Kidney (tissue), 14 donors: Measurements from ENCODE around the gene VPS39. TPM values are rescaled to one million over a fixed set of nuclear protein-coding genes. Genes with fewer than 3 reads are reported as not detected.

Source experiments
- DNase-seq, 5 donors: peaks; one replicate each; pipeline ENCODE4 v3.0.0-alpha.2; 2013 to 2020
- FAIRE-seq: peaks from 2 replicates; lab custom pipeline; 2012; peaks lifted over from hg19 to GRCh38; lab: Jason Lieb, UNC
- H3K27ac ChIP-seq, 2 donors: one replicate each; pipeline ENCODE4 v1.7.0; 2013; ENCODE audit warnings: low read depth in 2 of 2, low read length in 2 of 2, inconsistent platforms in 1 of 2
- H3K27me3 ChIP-seq: one replicate; pipeline ENCODE4 v1.7.1; 2013; ENCODE audit warnings: low read length, inconsistent platforms; ENCODE audit not compliant: control insufficient read depth, insufficient read depth
- H3K36me3 ChIP-seq, 3 donors: one replicate each; pipeline versions ENCODE4 v1.7.0 to v1.7.1; 2013; ENCODE audit warnings: low read length in 3 of 3, control low read depth in 1 of 3, inconsistent platforms in 1 of 3; ENCODE audit not compliant: insufficient read depth in 3 of 3, control insufficient read depth in 2 of 3
- H3K4me1 ChIP-seq, 3 donors: one replicate each; pipeline versions ENCODE4 v1.7.0 to v1.7.1; 2013; ENCODE audit warnings: low read length in 3 of 3, inconsistent platforms in 1 of 3, low read depth in 1 of 3; ENCODE audit not compliant: control insufficient read depth in 2 of 3, insufficient read depth in 2 of 3
- H3K4me3 ChIP-seq, 3 donors: one replicate each; pipeline versions ENCODE4 v1.7.0 to v1.8.1; 2013; ENCODE audit warnings: low read length in 3 of 3, control low read depth in 1 of 3, inconsistent platforms in 1 of 3
- H3K9ac ChIP-seq, 3 donors: one replicate each; pipeline versions ENCODE4 v1.7.0 to v1.7.1; 2013; ENCODE audit warnings: low read length in 3 of 3, control low read depth in 1 of 3, inconsistent platforms in 1 of 3
- H3K9me3 ChIP-seq, 3 donors: one replicate each; pipeline versions ENCODE4 v1.7.0 to v1.7.1; 2013; ENCODE audit warnings: low read length in 3 of 3, control low read depth in 1 of 3, inconsistent platforms in 1 of 3; ENCODE audit not compliant: control insufficient read depth in 2 of 3, insufficient read depth in 1 of 3
- intact Hi-C: fragments of 100-400 bp; cut with DNase I; formaldehyde crosslinking; loops from one replicate; pipeline ENCODE4 v1.11.1; 2022
- polyA plus RNA-seq: library from polyadenylated mRNA; stranded (reverse); fragments of 350-450 nt; fragmentation: Illumina TruSeq; extraction: RNeasy Lipid Tissue Mini Kit (QIAGEN cat#74804); gene quantifications from one replicate; pipeline ENCODE4 v1.2.3, GENCODE V29; 2014; ENCODE audit warnings: low read depth, low replicate concordance; ENCODE audit not compliant: insufficient read depth
- total RNA-seq: library from RNA; stranded (reverse); fragmentation: NEBNext Ultra II Directional; extraction: Animal tissue kit (Norgen Biotek cat#: 25700); gene quantifications from one replicate; pipeline ENCODE4 v1.2.1, GENCODE V29; 2021
- TF ChIP-seq, protein P1 (sequence below): IDR thresholded peaks from 3 replicates; pipeline ENCODE4 v1.5.1; 2012; ENCODE audit warnings: mild to moderate bottlenecking, moderate library complexity, borderline replicate concordance; ENCODE audit not compliant: insufficient read depth; ENCODE audit errors: extremely low read depth
- donor health status: control.
- donor health status: control.
- donor health status: control.
- donor health status: control.
- donor health status: control.
- donor health status: DM: yes; HTN: yes; CAD: no.
- donor health status: Normal renal cell carcinoma (clear cell type).

VPS39 gene
- total and polyA plus RNA-seq, 2 donors from 2014 or later = 33.1 to 70.9 TPM

DNA sequence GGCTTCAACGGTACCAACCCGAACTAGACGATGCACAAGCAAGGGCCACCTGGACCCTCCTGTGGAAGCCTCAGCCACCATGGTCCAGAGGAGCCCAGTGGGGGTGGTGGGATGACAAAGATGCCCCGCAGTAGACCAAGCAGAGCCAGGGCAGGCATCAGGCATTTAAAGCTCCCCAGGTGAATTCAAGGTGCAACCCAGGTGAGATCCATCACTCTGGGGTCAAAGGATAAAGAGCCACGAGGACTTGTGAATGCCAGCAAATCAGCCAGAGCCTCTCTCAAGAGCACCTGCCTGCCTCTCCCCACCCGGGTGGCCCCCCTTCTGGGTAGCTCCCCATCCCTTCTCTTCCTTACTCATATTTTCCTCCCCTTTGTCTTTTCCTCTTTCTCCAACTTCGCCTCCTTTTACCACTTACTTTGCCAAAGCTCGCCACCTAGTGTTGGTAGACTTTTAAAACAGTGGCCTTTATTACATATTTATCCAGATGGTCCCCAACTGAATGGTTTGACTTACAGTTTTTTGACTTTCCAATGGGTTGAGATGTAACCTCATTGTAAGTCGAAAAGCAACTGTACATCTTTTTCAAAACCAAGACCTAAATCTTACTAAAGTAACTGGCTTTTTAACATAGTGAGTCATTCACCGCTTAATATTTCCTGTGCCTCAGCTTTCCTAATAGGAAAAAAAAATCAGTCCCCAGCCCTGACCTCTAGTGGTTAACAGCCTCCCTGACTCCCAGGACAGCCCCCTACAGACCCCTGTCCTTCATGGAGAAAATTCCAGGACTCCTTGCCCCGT is 70.4 kb downstream of the VPS39 start:
- intact Hi-C loops = no loop called here
- FAIRE-seq (peak; percentile 8), DNase-seq (peak in 3 of 5 donors; percentile 46 to 81 (median 68))

DNA sequence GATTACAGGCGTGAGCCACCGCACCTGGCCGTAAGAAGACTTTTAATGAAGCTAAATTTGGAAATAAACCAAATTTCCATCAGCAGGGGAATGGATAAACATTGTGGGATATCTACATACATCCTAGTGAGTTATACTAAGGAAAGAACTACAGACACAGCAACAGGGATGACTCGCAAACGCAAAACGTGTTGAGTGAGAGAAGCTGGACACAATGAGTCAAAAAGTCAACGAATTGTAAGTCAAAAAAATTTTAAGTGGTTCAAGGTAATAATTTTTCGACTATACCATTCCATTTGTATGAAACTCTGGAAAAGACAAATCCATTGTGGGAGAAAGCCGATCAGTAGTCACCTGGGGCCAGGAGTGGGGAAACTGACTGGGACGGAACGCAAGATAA is 71.6 kb downstream of the VPS39 start:
- Histone ChIP-seq H3K27ac (no peak overlapping the region), H3K27me3 (no peaks in the 10 kb centered on the region), H3K4me1 (no peaks in the 10 kb centered on the region), H3K36me3 (no peaks in the 10 kb centered on the region), H3K9ac (no peak overlapping the region), H3K4me3 (no peak overlapping the region), H3K9me3 (peaks cover 0 to 13% (median 0%) of the 10 kb centered on the region in 3 donors)
- FAIRE-seq (no peak), DNase-seq (no peak)
- intact Hi-C loops = no loop called here
- TF ChIP-seq, protein P1, sequence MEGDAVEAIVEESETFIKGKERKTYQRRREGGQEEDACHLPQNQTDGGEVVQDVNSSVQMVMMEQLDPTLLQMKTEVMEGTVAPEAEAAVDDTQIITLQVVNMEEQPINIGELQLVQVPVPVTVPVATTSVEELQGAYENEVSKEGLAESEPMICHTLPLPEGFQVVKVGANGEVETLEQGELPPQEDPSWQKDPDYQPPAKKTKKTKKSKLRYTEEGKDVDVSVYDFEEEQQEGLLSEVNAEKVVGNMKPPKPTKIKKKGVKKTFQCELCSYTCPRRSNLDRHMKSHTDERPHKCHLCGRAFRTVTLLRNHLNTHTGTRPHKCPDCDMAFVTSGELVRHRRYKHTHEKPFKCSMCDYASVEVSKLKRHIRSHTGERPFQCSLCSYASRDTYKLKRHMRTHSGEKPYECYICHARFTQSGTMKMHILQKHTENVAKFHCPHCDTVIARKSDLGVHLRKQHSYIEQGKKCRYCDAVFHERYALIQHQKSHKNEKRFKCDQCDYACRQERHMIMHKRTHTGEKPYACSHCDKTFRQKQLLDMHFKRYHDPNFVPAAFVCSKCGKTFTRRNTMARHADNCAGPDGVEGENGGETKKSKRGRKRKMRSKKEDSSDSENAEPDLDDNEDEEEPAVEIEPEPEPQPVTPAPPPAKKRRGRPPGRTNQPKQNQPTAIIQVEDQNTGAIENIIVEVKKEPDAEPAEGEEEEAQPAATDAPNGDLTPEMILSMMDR = no peak

More for the DNA sequence above, 70.4 kb downstream of the VPS39 start:
- no peak overlapping the region for H3K9ac ChIP-seq
- H3K4me1 ChIP-seq = no peaks in the 10 kb centered on the region
- H3K36me3 ChIP-seq = no peaks in the 10 kb centered on the region
- H3K27ac ChIP-seq = no peak overlapping the region
- TF ChIP-seq, protein P1 = peak; percentile 48
- H3K4me3 ChIP-seq = no peak overlapping the region
- H3K27me3 ChIP-seq = no peaks in the 10 kb centered on the region
- peaks cover 0 to 13% (median 0%) of the 10 kb centered on the region in 3 donors for H3K9me3 ChIP-seq

DNA sequence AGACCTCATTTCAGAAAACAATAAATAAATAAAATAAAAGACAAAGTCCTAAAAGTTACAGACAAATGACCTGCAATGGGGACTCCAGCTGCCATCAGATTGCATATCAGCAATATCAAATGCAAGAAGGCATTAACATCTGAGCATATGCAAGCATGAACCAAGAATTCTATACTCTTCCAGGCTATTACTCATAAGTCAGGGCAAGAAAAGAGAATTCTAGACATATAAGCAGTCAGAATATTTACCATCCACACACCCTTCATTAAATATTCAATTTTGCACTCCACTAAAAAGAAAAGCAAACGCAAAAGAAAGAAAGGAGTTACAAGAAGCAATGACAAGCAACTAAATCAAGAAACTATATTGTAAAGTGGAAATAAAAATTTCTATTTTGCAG is 72.8 kb downstream of the VPS39 start:
- Histone ChIP-seq H3K4me1 (no peaks in the 10 kb centered on the region), H3K27ac (no peak overlapping the region), H3K9ac (no peak overlapping the region), H3K4me3 (no peak overlapping the region), H3K36me3 (no peaks in the 10 kb centered on the region), H3K27me3 (no peaks in the 10 kb centered on the region), H3K9me3 (peaks cover 0 to 13% (median 0%) of the 10 kb centered on the region in 3 donors)
- TF ChIP-seq, protein P1 = no peak
- intact Hi-C loops = no loop called here
- DNase-seq (no peak), FAIRE-seq (no peak)
